ENCODE measurements around the gene GPRC5D.

GPRC5D gene

GRCh38 chr12:12915656-12916055 lies 36.3 kb downstream of the GPRC5D start:
- H4K8ac ChIP-seq (ENCODE audit: low read length): no peak overlapping the region
- peak overlapping the region; percentile 57 for H3K9ac ChIP-seq (ENCODE audit: low read length)
- no peak for DNase-seq
- no peak overlapping the region for H3K18ac ChIP-seq (ENCODE audit: low read depth in 1 of 2, low read length in 2 of 2)
- H3K4me3 ChIP-seq (ENCODE audit: insufficient read depth in 1 of 2, low read depth in 1 of 2, low read length in 2 of 2): no peak overlapping the region
- H3K4ac ChIP-seq (ENCODE audit: low read depth in 1 of 2, low read length in 2 of 2): no peak overlapping the region
- no peak overlapping the region for H2AK5ac ChIP-seq (ENCODE audit: low read length, severe bottlenecking)
- H2AFZ ChIP-seq (ENCODE audit: low read depth, low read length): no peak overlapping the region
- peak overlapping the region; percentile 52 for H2BK120ac ChIP-seq (ENCODE audit: low read depth, low read length)
- H3K4me2 ChIP-seq (ENCODE audit: low read length, poor library complexity, severe bottlenecking): no peak overlapping the region
- peak overlapping the region; percentile 67 for H4K91ac ChIP-seq (ENCODE audit: low read length)
- H3K9me3 ChIP-seq (ENCODE audit: control insufficient read depth, low read length): no peaks in the 10 kb centered on the region
- H3K14ac ChIP-seq (ENCODE audit: low read length in 2 of 2): no peak overlapping the region
- H3K36me3 ChIP-seq (ENCODE audit: control insufficient read depth in 1 of 2, insufficient read depth in 2 of 2, low read depth in 1 of 2, low read length in 2 of 2): peaks cover 6 to 11% of the 10 kb centered on the region in 2 experiments
- no peaks in the 10 kb centered on the region for H3K4me1 ChIP-seq (ENCODE audit: control insufficient read depth, insufficient read depth, low read depth, low read length)
- H2BK5ac ChIP-seq (ENCODE audit: low read depth, low read length, poor library complexity, severe bottlenecking): no peak overlapping the region
- no peaks in the 10 kb centered on the region for H3K79me1 ChIP-seq (replicated peaks; ENCODE audit: low read length, poor library complexity, severe bottlenecking)
- WGBS: 77% methylated on average over 9 of the region's 10 CpGs
- no peak overlapping the region for H3K27ac ChIP-seq (ENCODE audit: low read length, poor library complexity, severe bottlenecking)
- H2BK15ac ChIP-seq (ENCODE audit: low read depth, poor library complexity, severe bottlenecking): no peak overlapping the region
- H3K27me3 ChIP-seq (ENCODE audit: control insufficient read depth in 1 of 2, insufficient read depth in 1 of 2, low read length in 2 of 2): no peaks in the 10 kb centered on the region
- no peak overlapping the region for H3K23ac ChIP-seq (ENCODE audit: low read length in 2 of 2)
- H2BK12ac ChIP-seq (ENCODE audit: low read length in 2 of 2): peak overlapping the region in 1 of 2 experiments; percentile 51

GRCh38 chr12:12912711-12913110 lies 39.3 kb downstream of the GPRC5D start:
- no peak overlapping the region for H3K14ac ChIP-seq (ENCODE audit: low read length in 2 of 2)
- no peaks in the 10 kb centered on the region for H3K27me3 ChIP-seq (ENCODE audit: control insufficient read depth in 1 of 2, insufficient read depth in 1 of 2, low read length in 2 of 2)
- no peak for DNase-seq
- H2BK15ac ChIP-seq (ENCODE audit: low read depth, poor library complexity, severe bottlenecking): no peak overlapping the region
- H4K91ac ChIP-seq (ENCODE audit: low read length): no peak overlapping the region
- no peak overlapping the region for H3K27ac ChIP-seq (ENCODE audit: low read length, poor library complexity, severe bottlenecking)
- H3K4me1 ChIP-seq (ENCODE audit: control insufficient read depth, insufficient read depth, low read depth, low read length): no peaks in the 10 kb centered on the region
- H3K9ac ChIP-seq (ENCODE audit: low read length): no peak overlapping the region
- H3K79me1 ChIP-seq (replicated peaks; ENCODE audit: low read length, poor library complexity, severe bottlenecking): peaks cover 4% of the 10 kb centered on the region
- H3K9me3 ChIP-seq (ENCODE audit: control insufficient read depth, low read length): no peaks in the 10 kb centered on the region
- no peak overlapping the region for H2BK120ac ChIP-seq (ENCODE audit: low read depth, low read length)
- H3K4me2 ChIP-seq (ENCODE audit: low read length, poor library complexity, severe bottlenecking): no peak overlapping the region
- H3K4me3 ChIP-seq (ENCODE audit: insufficient read depth in 1 of 2, low read depth in 1 of 2, low read length in 2 of 2): no peak overlapping the region
- H3K18ac ChIP-seq (ENCODE audit: low read depth in 1 of 2, low read length in 2 of 2): peak overlapping the region in 1 of 2 experiments; percentile 18
- 95% methylated on average over 5 of the region's 5 CpGs for WGBS
- no peak overlapping the region for H3K4ac ChIP-seq (ENCODE audit: low read depth in 1 of 2, low read length in 2 of 2)
- H4K8ac ChIP-seq (ENCODE audit: low read length): no peak overlapping the region
- H2AFZ ChIP-seq (ENCODE audit: low read depth, low read length): no peak overlapping the region
- peaks cover 12 to 19% of the 10 kb centered on the region in 2 experiments for H3K36me3 ChIP-seq (ENCODE audit: control insufficient read depth in 1 of 2, insufficient read depth in 2 of 2, low read depth in 1 of 2, low read length in 2 of 2)
- H2BK5ac ChIP-seq (ENCODE audit: low read depth, low read length, poor library complexity, severe bottlenecking): no peak overlapping the region
- no peak overlapping the region for H2AK5ac ChIP-seq (ENCODE audit: low read length, severe bottlenecking)
- H3K23ac ChIP-seq (ENCODE audit: low read length in 2 of 2): no peak overlapping the region
- H2BK12ac ChIP-seq (ENCODE audit: low read length in 2 of 2): no peak overlapping the region

DNA sequence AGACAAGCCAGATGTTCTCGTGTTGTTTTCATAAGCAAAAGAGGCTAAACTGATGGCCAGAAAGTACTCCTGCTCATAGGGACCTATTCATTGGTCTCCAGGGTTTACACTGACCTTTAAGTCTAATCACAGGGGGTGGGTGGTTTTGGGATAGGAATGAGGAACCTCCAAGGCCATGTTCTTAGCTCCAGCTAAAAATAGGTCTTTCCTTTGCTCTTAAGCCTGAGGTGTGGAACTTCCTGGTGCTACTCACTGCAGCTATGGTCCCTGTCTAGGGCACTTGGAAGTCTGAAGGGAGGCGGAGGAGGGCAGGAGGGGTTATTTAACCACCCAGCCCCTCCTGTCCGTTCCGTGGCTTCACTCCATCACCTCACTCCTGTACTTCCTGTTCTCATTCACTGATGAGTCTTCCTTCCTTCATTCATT lies 42.0 kb downstream of the GPRC5D start:
- Histone ChIP-seq H4K8ac (ENCODE audit: low read length) (peak overlapping the region; percentile 92), H4K91ac (ENCODE audit: low read length) (peak overlapping the region; percentile 67), H3K9me3 (ENCODE audit: control insufficient read depth, low read length) (no peaks in the 10 kb centered on the region), H3K36me3 (ENCODE audit: control insufficient read depth in 1 of 2, insufficient read depth in 2 of 2, low read depth in 1 of 2, low read length in 2 of 2) (peaks cover 12 to 17% of the 10 kb centered on the region in 2 experiments), H3K23ac (ENCODE audit: low read length in 2 of 2) (no peak overlapping the region), H2AFZ (ENCODE audit: low read depth, low read length) (no peak overlapping the region), H3K27me3 (ENCODE audit: control insufficient read depth in 1 of 2, insufficient read depth in 1 of 2, low read length in 2 of 2) (no peaks in the 10 kb centered on the region), H3K4me2 (ENCODE audit: low read length, poor library complexity, severe bottlenecking) (no peak overlapping the region), H3K4me1 (ENCODE audit: control insufficient read depth, insufficient read depth, low read depth, low read length) (no peaks in the 10 kb centered on the region), H3K4ac (ENCODE audit: low read depth in 1 of 2, low read length in 2 of 2) (peak overlapping the region; percentile 73 to 77), H2AK5ac (ENCODE audit: low read length, severe bottlenecking) (no peak overlapping the region), H3K79me1 (replicated peaks; ENCODE audit: low read length, poor library complexity, severe bottlenecking) (peaks cover 6% of the 10 kb centered on the region), H2BK5ac (ENCODE audit: low read depth, low read length, poor library complexity, severe bottlenecking) (no peak overlapping the region), H3K27ac (ENCODE audit: low read length, poor library complexity, severe bottlenecking) (no peak overlapping the region), H3K4me3 (ENCODE audit: insufficient read depth in 1 of 2, low read depth in 1 of 2, low read length in 2 of 2) (no peak overlapping the region), H3K9ac (ENCODE audit: low read length) (peak overlapping the region; percentile 5), H2BK120ac (ENCODE audit: low read depth, low read length) (peak overlapping the region; percentile 52), H2BK15ac (ENCODE audit: low read depth, poor library complexity, severe bottlenecking) (peak overlapping the region; percentile 86), H2BK12ac (ENCODE audit: low read length in 2 of 2) (peak overlapping the region; percentile 31 to 90), H3K14ac (ENCODE audit: low read length in 2 of 2) (no peak overlapping the region), H3K18ac (ENCODE audit: low read depth in 1 of 2, low read length in 2 of 2) (peak overlapping the region; percentile 88 to 93)
- WGBS: 53% methylated on average over 4 of the region's 4 CpGs
- DNase-seq: peak; percentile 81

GRCh38 chr12:12909228-12909994 lies 42.6 kb downstream of the GPRC5D start:
- Histone ChIP-seq H2BK12ac (ENCODE audit: low read length in 2 of 2) (peak overlapping the region; percentile 50 to 56), H2BK5ac (ENCODE audit: low read depth, low read length, poor library complexity, severe bottlenecking) (no peak overlapping the region), H3K14ac (ENCODE audit: low read length in 2 of 2) (no peak overlapping the region), H3K36me3 (ENCODE audit: control insufficient read depth in 1 of 2, insufficient read depth in 2 of 2, low read depth in 1 of 2, low read length in 2 of 2) (peaks cover 12 to 17% of the 10 kb centered on the region in 2 experiments), H3K23ac (ENCODE audit: low read length in 2 of 2) (no peak overlapping the region), H4K91ac (ENCODE audit: low read length) (no peak overlapping the region), H3K79me1 (replicated peaks; ENCODE audit: low read length, poor library complexity, severe bottlenecking) (peaks cover 6% of the 10 kb centered on the region), H3K18ac (ENCODE audit: low read depth in 1 of 2, low read length in 2 of 2) (peak overlapping the region in 1 of 2 experiments; percentile 49), H2AK5ac (ENCODE audit: low read length, severe bottlenecking) (no peak overlapping the region), H3K4ac (ENCODE audit: low read depth in 1 of 2, low read length in 2 of 2) (no peak overlapping the region), H3K27me3 (ENCODE audit: control insufficient read depth in 1 of 2, insufficient read depth in 1 of 2, low read length in 2 of 2) (no peaks in the 10 kb centered on the region), H3K9me3 (ENCODE audit: control insufficient read depth, low read length) (no peaks in the 10 kb centered on the region), H2BK15ac (ENCODE audit: low read depth, poor library complexity, severe bottlenecking) (no peak overlapping the region), H3K4me1 (ENCODE audit: control insufficient read depth, insufficient read depth, low read depth, low read length) (no peaks in the 10 kb centered on the region), H2AFZ (ENCODE audit: low read depth, low read length) (no peak overlapping the region), H3K9ac (ENCODE audit: low read length) (peak overlapping the region; percentile 24), H3K4me2 (ENCODE audit: low read length, poor library complexity, severe bottlenecking) (no peak overlapping the region), H3K27ac (ENCODE audit: low read length, poor library complexity, severe bottlenecking) (no peak overlapping the region), H2BK120ac (ENCODE audit: low read depth, low read length) (no peak overlapping the region), H3K4me3 (ENCODE audit: insufficient read depth in 1 of 2, low read depth in 1 of 2, low read length in 2 of 2) (no peak overlapping the region), H4K8ac (ENCODE audit: low read length) (peak overlapping the region; percentile 17)
- DNase-seq: no peak
- 71% methylated on average over 4 of the region's 4 CpGs for whole genome bisulfite sequencing
